Fibroblast of lung (primary cell): Measurements from ENCODE around the gene QSOX2. TPM values are rescaled to one million over a fixed set of nuclear protein-coding genes. Genes with fewer than 3 reads are reported as not detected.

Experiments used
- DNase-seq, 2 donors: peaks; one replicate each; pipeline versions ENCODE4 v3.0.0 to v3.0.0-alpha.2; 2010; ENCODE audit warnings: low read depth in 2 of 2
- H2AFZ ChIP-seq: 2 replicates; pipeline ENCODE4 v1.5.1; 2012; ENCODE audit warnings: low read length, control low read depth, inconsistent platforms
- H3K27ac ChIP-seq: 2 replicates; pipeline ENCODE4 v1.5.1; 2011; ENCODE audit warnings: low read length, control low read depth; ENCODE audit not compliant: insufficient read depth
- H3K27me3 ChIP-seq: 2 replicates; pipeline ENCODE4 v1.5.1; 2011; ENCODE audit warnings: mild to moderate bottlenecking, low read length; ENCODE audit not compliant: control insufficient read depth, insufficient read depth
- H3K36me3 ChIP-seq: 2 replicates; pipeline ENCODE4 v1.5.1; 2011; ENCODE audit warnings: low read length; ENCODE audit not compliant: control insufficient read depth, insufficient read depth
- H3K4me1 ChIP-seq: 2 replicates; pipeline ENCODE4 v1.5.1; 2011; ENCODE audit warnings: low read length; ENCODE audit not compliant: control insufficient read depth, insufficient read depth; ENCODE audit errors: extremely low read depth
- H3K4me2 ChIP-seq: 2 replicates; pipeline ENCODE4 v1.5.1; 2011; ENCODE audit warnings: low read length, control low read depth; ENCODE audit not compliant: insufficient read depth; ENCODE audit errors: extremely low read depth
- H3K4me3 ChIP-seq, 4 experiments: fragments of 200-600 bp in 1 of 4; sonication (generic) in 1 of 4; replicated peaks in 1 of 4; 2 replicates each; pipeline ENCODE4 v1.5.1; 2011 to 2016; ENCODE audit warnings: low read length in 4 of 4, low read depth in 3 of 4, mild to moderate bottlenecking in 3 of 4, control low read depth in 2 of 4, inconsistent platforms in 1 of 4, mixed read lengths in 1 of 4; ENCODE audit not compliant: insufficient read depth in 1 of 4; ENCODE audit errors: control extremely low read depth in 1 of 4
- H3K79me2 ChIP-seq: 2 replicates; pipeline ENCODE4 v1.5.1; 2012; ENCODE audit warnings: mild to moderate bottlenecking, low read length, inconsistent platforms; ENCODE audit not compliant: control insufficient read depth, insufficient read depth
- H3K9ac ChIP-seq: 2 replicates; pipeline ENCODE4 v1.5.1; 2011; ENCODE audit warnings: mild to moderate bottlenecking, low read length, control low read depth; ENCODE audit not compliant: insufficient read depth
- H3K9me3 ChIP-seq: 2 replicates; pipeline ENCODE4 v1.5.1; 2012; ENCODE audit warnings: low read depth, low read length; ENCODE audit not compliant: control insufficient read depth, insufficient read depth
- H4K20me1 ChIP-seq: 2 replicates; pipeline ENCODE4 v1.5.1; 2011; ENCODE audit warnings: low read length; ENCODE audit not compliant: control insufficient read depth, insufficient read depth; ENCODE audit errors: extremely low read depth
- EZH2 ChIP-seq: IDR thresholded peaks from 2 replicates; pipeline ENCODE4 v1.5.1; 2012; ENCODE audit warnings: low read length, control low read depth, mild to moderate bottlenecking; ENCODE audit errors: missing control alignments
- polyA plus RNA-seq, 2 donors: library from polyadenylated mRNA; depleted of rRNA in 1 of 2; stranded (reverse) in 1 of 2; unstranded in 1 of 2; fragments of >200 nt; gene quantifications; 2 replicates each; pipeline ENCODE4 v1.2.1, GENCODE V29; 2011 to 2012; ENCODE audit warnings: missing spikeins in 1 of 2
- total RNA-seq: library from RNA; depleted of rRNA; stranded (reverse); fragments of >200 nt; gene quantifications from 2 replicates; pipeline ENCODE4 v1.2.1, GENCODE V29; 2014
- TF ChIP-seq, protein P1 (sequence below), 2 donors: IDR thresholded peaks in 1 of 2; conservative IDR thresholded peaks in 1 of 2; 1 replicate in 1 of 2; 2 replicates in 1 of 2; pipeline ENCODE4 v1.5.1; 2011 to 2012; ENCODE audit warnings: low read length in 2 of 2, control low read depth in 1 of 2, inconsistent platforms in 1 of 2, low read depth in 1 of 2, mild to moderate bottlenecking in 1 of 2

QSOX2 gene
- total and polyA plus RNA-seq, 2 donors (not counting 1 experiment from before 2014, with no cell fraction given) = 7.8 to 13.2 TPM

- no peaks in the 10 kb centered on the region for H3K9me3 ChIP-seq
- H3K9ac ChIP-seq = no peak overlapping the region
- no peaks in the 10 kb centered on the region for H3K27me3 ChIP-seq
- peaks cover 2% of the 10 kb centered on the region for H4K20me1 ChIP-seq
- H3K79me2 ChIP-seq = peaks cover 3% of the 10 kb centered on the region
- no peak overlapping the region for H2AFZ ChIP-seq
- no peaks in the 10 kb centered on the region for H3K4me1 ChIP-seq
- H3K27ac ChIP-seq = no peak overlapping the region
- no peaks in the 10 kb centered on the region for H3K36me3 ChIP-seq
- TF ChIP-seq, protein P1, sequence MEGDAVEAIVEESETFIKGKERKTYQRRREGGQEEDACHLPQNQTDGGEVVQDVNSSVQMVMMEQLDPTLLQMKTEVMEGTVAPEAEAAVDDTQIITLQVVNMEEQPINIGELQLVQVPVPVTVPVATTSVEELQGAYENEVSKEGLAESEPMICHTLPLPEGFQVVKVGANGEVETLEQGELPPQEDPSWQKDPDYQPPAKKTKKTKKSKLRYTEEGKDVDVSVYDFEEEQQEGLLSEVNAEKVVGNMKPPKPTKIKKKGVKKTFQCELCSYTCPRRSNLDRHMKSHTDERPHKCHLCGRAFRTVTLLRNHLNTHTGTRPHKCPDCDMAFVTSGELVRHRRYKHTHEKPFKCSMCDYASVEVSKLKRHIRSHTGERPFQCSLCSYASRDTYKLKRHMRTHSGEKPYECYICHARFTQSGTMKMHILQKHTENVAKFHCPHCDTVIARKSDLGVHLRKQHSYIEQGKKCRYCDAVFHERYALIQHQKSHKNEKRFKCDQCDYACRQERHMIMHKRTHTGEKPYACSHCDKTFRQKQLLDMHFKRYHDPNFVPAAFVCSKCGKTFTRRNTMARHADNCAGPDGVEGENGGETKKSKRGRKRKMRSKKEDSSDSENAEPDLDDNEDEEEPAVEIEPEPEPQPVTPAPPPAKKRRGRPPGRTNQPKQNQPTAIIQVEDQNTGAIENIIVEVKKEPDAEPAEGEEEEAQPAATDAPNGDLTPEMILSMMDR (conservative IDR thresholded peaks at IDR 0.05 in 1 of 2, IDR thresholded peaks at IDR 0.05 in 1 of 2; ENCODE audit: low read depth in 1 of 2, low read length in 2 of 2) = no peak
- no peak overlapping the region for H3K4me2 ChIP-seq
- no peak overlapping the region for H3K4me3 ChIP-seq
- no peak for DNase-seq
Measured at GRCh38 chr9:136233868-136234267, 11.7 kb downstream of the QSOX2 start.

DNA sequence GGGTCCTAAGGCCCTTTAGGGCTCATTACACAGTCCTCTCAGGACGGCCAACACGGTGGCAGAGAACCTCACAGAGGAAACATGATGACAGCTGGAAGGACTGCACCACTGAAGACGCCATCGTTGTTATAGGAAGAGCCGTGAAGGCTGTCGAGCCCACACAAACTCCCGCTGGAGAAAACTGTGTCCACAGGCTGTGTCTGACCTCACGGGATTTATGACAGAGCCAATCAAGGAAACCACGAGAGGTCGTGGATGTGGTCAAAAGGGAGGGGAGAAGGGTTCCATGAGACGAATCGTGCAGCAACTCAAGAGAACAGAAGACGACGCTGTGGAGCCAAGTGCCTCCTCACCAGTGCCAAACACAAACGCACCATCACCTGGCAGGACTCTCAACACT lies 12.2 kb downstream of the QSOX2 start:
- Histone ChIP-seq H3K4me3 (no peak overlapping the region), H3K27me3 (no peaks in the 10 kb centered on the region), H3K36me3 (no peaks in the 10 kb centered on the region), H2AFZ (no peak overlapping the region), H3K4me2 (no peak overlapping the region), H3K27ac (no peak overlapping the region), H3K9ac (no peak overlapping the region), H3K4me1 (no peaks in the 10 kb centered on the region), H4K20me1 (peaks cover 2% of the 10 kb centered on the region), H3K79me2 (peaks cover 3% of the 10 kb centered on the region), H3K9me3 (no peaks in the 10 kb centered on the region)
- no peak for TF ChIP-seq EZH2
- TF ChIP-seq, protein P1 (conservative IDR thresholded peaks at IDR 0.05 in 1 of 2, IDR thresholded peaks at IDR 0.05 in 1 of 2; ENCODE audit: low read depth in 1 of 2, low read length in 2 of 2) = no peak
- DNase-seq = no peak

DNA sequence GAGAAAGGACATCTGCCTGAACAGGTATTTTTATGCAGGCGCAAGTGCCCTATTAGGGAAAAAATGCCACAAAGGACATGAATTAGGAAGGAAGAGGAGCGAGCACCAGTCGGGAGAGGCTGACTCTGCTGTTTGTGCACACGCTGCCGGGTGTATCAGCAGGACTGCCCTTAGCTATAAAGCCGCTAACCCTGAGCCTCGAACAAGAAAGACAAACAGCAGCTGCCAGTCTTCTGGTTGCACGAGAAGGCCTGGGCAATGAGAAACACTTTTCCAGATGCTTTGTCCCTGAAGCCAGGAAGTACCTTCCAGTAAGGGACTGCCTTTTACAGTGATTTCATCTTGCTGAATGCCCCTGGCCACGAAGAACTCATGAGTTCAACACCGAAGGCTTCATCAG lies 12.6 kb downstream of the QSOX2 start:
- Histone ChIP-seq H3K36me3 (no peaks in the 10 kb centered on the region), H4K20me1 (peaks cover 2% of the 10 kb centered on the region)

More for the DNA sequence above, 12.6 kb downstream of the QSOX2 start:
- Histone ChIP-seq H2AFZ (no peak overlapping the region), H3K9ac (no peak overlapping the region), H3K4me1 (no peaks in the 10 kb centered on the region), H3K4me3 (no peak overlapping the region), H3K27me3 (no peaks in the 10 kb centered on the region), H3K79me2 (peaks cover 3% of the 10 kb centered on the region), H3K27ac (no peak overlapping the region), H3K9me3 (no peaks in the 10 kb centered on the region), H3K4me2 (no peak overlapping the region)
- TF ChIP-seq EZH2 = no peak
- TF ChIP-seq, protein P1 (conservative IDR thresholded peaks at IDR 0.05 in 1 of 2, IDR thresholded peaks at IDR 0.05 in 1 of 2; ENCODE audit: low read depth in 1 of 2, low read length in 2 of 2) = no peak
- no peak for DNase-seq
